Fibroblast of the aortic adventitia (primary cell): ENCODE results near the gene PSPH. TPM values are rescaled to one million over a fixed set of nuclear protein-coding genes. Genes with fewer than 3 reads are reported as not detected.
"Not testable (repeated sequence)": the region's sequence is repeated elsewhere in the genome, so short reads cannot be mapped to it uniquely, and the experiment has no call there.

Experiments used
- DNase-seq: peaks from one replicate; pipeline ENCODE4 v3.0.0-alpha.2; 2010; ENCODE audit warnings: low read depth
- H3K4me3 ChIP-seq: 2 replicates; pipeline ENCODE4 v1.5.1; 2011; ENCODE audit warnings: low read depth, mild to moderate bottlenecking, control low read depth, low read length, moderate library complexity
- total RNA-seq: library from RNA; depleted of rRNA; stranded (reverse); fragments of >200 nt; gene quantifications from 2 replicates; pipeline ENCODE4 v1.2.3, GENCODE V29; 2012; ENCODE audit warnings: low replicate concordance
- TF ChIP-seq, protein P1 (sequence below): IDR thresholded peaks from 2 replicates; pipeline ENCODE4 v1.5.1; 2011; ENCODE audit warnings: mild to moderate bottlenecking, low read length, control low read depth, inconsistent platforms; ENCODE audit not compliant: insufficient read depth

The PSPH gene
- total RNA-seq, 1 donor, result 84.3 TPM

DNA sequence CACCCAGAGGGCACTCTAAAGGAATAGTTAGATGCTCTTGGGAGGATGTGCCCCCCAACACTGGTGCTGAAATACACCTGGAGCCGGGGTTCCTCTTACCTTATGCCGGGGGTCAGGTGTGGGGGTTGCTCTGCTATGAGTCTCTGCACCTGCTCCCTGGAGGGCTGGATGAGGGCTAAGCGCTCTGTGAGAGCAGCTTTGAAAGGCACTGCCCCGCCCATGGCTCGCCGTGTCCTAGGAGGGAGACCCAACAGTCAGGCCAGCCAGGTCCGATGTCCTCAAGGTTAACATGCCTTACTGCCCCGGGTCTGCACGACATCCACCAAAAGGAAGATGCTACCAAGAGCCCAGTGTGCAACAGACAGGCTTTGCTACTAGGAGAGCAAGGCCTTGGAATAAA lies 31.7 kb downstream of the PSPH start:
- TF ChIP-seq, protein P1, sequence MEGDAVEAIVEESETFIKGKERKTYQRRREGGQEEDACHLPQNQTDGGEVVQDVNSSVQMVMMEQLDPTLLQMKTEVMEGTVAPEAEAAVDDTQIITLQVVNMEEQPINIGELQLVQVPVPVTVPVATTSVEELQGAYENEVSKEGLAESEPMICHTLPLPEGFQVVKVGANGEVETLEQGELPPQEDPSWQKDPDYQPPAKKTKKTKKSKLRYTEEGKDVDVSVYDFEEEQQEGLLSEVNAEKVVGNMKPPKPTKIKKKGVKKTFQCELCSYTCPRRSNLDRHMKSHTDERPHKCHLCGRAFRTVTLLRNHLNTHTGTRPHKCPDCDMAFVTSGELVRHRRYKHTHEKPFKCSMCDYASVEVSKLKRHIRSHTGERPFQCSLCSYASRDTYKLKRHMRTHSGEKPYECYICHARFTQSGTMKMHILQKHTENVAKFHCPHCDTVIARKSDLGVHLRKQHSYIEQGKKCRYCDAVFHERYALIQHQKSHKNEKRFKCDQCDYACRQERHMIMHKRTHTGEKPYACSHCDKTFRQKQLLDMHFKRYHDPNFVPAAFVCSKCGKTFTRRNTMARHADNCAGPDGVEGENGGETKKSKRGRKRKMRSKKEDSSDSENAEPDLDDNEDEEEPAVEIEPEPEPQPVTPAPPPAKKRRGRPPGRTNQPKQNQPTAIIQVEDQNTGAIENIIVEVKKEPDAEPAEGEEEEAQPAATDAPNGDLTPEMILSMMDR, result no peak
- no peak for DNase-seq
- H3K4me3 ChIP-seq, result no peak overlapping the region

DNA sequence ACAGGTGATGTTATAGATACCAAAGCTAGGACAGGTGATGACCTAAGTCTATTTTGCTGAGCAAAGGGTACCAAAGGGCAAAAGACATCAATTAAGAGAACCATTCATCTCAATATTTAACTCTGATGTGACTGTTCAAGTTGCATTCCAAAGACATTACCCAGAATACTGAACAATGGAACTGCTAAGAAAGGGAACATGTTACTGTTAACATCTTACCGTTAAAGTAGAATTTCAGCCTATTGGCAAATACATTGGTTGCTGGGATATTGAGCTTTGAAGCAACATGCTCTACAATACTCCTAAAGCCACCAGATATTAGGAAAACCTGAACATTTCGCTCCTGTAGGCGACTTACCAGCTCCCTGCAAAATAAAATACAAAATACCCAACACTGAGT lies 34.2 kb downstream of the PSPH start:
- not testable (repeated sequence) for H3K4me3 ChIP-seq
- DNase-seq, result peak; percentile 45

DNA sequence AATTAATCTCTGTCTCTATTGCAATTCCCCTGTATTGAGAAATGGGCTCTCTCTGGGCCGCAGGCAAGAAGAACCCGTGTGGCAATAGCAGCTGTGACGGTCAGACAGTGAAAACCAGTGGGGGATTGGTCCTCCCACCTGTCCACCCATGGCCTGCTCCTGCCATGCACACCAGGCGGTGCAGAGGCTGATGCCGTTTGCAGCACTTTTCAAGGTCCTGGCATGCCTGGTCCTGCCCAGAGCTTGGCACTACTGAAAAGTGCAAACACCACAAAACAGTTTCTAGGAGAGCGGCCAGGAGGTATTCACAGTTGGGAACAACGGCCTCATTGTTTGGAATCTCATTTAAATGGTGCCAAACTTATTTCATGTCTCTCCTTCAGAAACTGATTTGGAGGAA lies 41.5 kb downstream of the PSPH start:
- TF ChIP-seq, protein P1, result no peak
- H3K4me3 ChIP-seq, result no peak overlapping the region
- no peak for DNase-seq

DNA sequence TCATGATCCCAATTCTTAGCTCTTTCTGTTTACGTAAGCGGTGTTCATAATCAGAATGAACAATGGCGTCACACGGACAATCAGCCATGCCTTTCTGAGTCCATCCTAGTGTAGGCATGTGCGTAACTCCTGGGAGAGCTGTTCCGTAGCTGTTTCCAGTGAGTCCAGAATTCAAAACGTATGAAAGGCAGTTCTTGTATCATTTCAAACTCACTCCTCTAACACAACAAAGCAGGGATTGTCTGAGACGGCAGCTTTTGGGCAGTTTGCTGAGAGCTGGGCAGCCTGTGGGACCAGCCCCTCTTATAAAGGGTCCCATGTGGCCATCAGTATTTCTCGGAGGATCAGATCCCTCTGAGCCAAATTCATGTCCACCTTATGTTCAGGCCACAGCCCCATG lies 43.4 kb downstream of the PSPH start:
- no peak overlapping the region for H3K4me3 ChIP-seq
- DNase-seq, result no peak
- TF ChIP-seq, protein P1, result no peak

DNA sequence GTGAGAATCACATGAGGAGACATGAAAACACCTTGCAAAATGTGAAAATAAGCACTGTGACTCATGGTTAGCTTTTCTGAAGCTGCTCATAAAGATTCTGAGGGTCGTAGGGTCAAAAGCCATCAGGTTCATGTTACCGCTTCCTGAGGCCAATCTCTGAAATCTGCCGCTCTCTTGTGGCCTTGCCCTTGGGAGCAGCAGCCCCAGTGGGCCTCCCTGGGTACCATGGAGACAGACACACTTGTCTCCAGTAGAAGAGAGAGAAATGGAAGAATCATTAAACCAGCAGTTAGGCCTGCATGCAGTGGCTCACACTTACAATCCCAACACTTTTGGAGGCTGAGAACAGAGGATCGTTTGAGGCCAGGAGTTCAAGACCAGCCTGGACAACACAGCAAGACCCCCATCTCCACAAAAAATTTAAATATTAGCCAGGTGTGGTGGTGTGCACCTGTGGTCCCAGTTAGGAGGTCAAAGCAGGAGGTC lies 44.0 kb downstream of the PSPH start:
- no peak overlapping the region for H3K4me3 ChIP-seq
- TF ChIP-seq, protein P1, result no peak
- DNase-seq, result no peak

DNA sequence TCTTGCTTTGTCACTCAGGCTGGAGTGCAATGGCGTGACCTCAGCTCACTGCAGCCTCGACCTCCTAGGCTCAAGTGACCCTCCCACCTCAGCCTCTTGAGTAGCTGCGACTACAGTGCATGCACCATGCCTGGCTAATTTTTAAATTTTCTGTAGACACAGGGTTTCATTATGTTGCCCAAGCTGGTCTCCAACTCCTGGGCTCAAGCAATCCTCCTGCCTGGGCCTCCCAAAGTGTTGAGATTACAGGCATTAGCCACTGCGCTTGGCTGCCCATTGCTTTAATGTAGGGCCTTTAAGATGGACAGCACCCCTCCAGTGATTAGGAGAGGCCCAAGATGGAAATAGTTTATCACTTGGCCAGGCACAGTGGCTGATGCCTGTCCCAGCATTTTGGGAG lies 47.5 kb downstream of the PSPH start:
- no peak for DNase-seq
- TF ChIP-seq, protein P1, result no peak
- no peak overlapping the region for H3K4me3 ChIP-seq

DNA sequence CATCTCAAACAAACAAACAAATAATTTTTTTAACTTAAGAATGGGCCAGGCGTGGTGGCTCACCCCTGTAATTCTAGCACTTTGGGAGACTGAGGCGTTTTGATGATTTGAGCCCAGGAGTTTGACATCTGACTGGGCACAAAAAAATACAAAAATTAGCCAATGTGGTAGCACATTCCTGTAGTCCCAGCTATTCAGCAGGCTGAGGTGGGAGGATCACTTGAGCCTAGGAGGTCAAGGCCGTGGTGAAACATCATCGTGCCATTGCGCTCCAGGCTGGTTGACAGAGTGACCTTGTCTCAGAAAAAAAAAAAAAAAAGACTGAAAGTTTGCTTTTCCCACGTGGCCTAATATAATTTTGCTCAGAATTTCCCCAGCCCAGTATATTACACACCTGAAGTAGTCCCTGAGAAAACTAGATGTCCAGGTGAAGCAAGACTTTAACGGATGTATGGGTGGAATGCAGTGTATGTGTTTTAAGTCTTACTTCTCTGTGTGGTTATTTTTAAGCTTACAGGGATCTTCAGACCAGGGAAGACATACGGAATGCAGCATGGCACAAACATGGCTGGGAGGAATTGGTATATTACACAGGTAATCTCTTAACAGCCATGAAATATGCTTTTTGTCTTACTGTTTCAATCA lies 54.3 kb downstream of the PSPH start:
- TF ChIP-seq, protein P1, result no peak
- no peak for DNase-seq

More for the DNA sequence above, 54.3 kb downstream of the PSPH start:
- H3K4me3 ChIP-seq, result no peak overlapping the region
